ENCODE results near the gene NCOR2. TPM values are rescaled to one million over a fixed set of nuclear protein-coding genes. Genes with fewer than 3 reads are reported as not detected.
A peak's percentile ranks its signal among the peaks of the same experiment; 100 is the strongest.

Gene NCOR2
- total and polyA plus RNA-seq, 9 donors: 18.2 to 376 (median 265) TPM

- peak in 1 of 5 donors; percentile 48 for DNase-seq
- Histone ChIP-seq H3K4me3 (no peak overlapping the region), H3K27me3 (no peaks in the 10 kb centered on the region), H3K27ac (peak overlapping the region in 1 of 2 donors; percentile 35), H3K4me1 (ENCODE audit: insufficient read depth) (peaks cover 10% of the 10 kb centered on the region), H3K9me3 (no peaks in the 10 kb centered on the region), H3K36me3 (no peaks in the 10 kb centered on the region)
- WGBS, 3 donors: 60 to 73% (median 69%) methylated on average over 14 of the region's 14 CpGs
- TF ChIP-seq EP300 (IDR thresholded peaks at IDR 0.05) (no peak), CTCF (IDR thresholded peaks at IDR 0.05) (no peak), POLR2A (IDR thresholded peaks at IDR 0.05) (no peak)
- intact Hi-C loops (cut with DNase I): no loop called here
Observed at GRCh38 chr12:124531281-124531745, 36.1 kb downstream of the NCOR2 start.

GRCh38 chr12:124530637-124531263, 36.7 kb downstream of the NCOR2 start:
- H3K27ac ChIP-seq: no peak overlapping the region
- no peak for DNase-seq
- no peaks in the 10 kb centered on the region for H3K36me3 ChIP-seq
- no peaks in the 10 kb centered on the region for H3K27me3 ChIP-seq
- H3K4me1 ChIP-seq (ENCODE audit: insufficient read depth): peaks cover 10% of the 10 kb centered on the region
- no peak overlapping the region for H3K4me3 ChIP-seq
- no peaks in the 10 kb centered on the region for H3K9me3 ChIP-seq
- WGBS, 3 donors: 73 to 83% (median 81%) methylated on average over 9 of the region's 9 CpGs
- intact Hi-C loops (cut with DNase I): no loop called here
- TF ChIP-seq EP300 (IDR thresholded peaks at IDR 0.05) (no peak), CTCF (IDR thresholded peaks at IDR 0.05) (no peak), POLR2A (IDR thresholded peaks at IDR 0.05) (no peak)

GRCh38 chr12:124529565-124530276, 37.7 kb downstream of the NCOR2 start:
- DNase-seq: no peak
- Histone ChIP-seq H3K4me1 (ENCODE audit: insufficient read depth) (peaks cover 10% of the 10 kb centered on the region), H3K4me3 (no peak overlapping the region), H3K36me3 (no peaks in the 10 kb centered on the region), H3K27me3 (no peaks in the 10 kb centered on the region), H3K27ac (no peak overlapping the region), H3K9me3 (no peaks in the 10 kb centered on the region)
- TF ChIP-seq EP300 (IDR thresholded peaks at IDR 0.05): no peak
- TF ChIP-seq POLR2A (IDR thresholded peaks at IDR 0.05): no peak
- TF ChIP-seq CTCF (IDR thresholded peaks at IDR 0.05): no peak
- WGBS, 3 donors: 28 to 50% (median 33%) methylated on average over 6 of the region's 6 CpGs
- intact Hi-C loops (cut with DNase I): no loop called here

GRCh38 chr12:124527861-124528561, 39.4 kb downstream of the NCOR2 start:
- intact Hi-C loops (cut with DNase I): no loop called here
- Histone ChIP-seq H3K9me3 (no peaks in the 10 kb centered on the region), H3K4me3 (no peak overlapping the region), H3K4me1 (ENCODE audit: insufficient read depth) (peaks cover 9% of the 10 kb centered on the region), H3K27ac (no peak overlapping the region), H3K36me3 (no peaks in the 10 kb centered on the region), H3K27me3 (no peaks in the 10 kb centered on the region)
- no peak for DNase-seq
- no peak for TF ChIP-seq EP300 (IDR thresholded peaks at IDR 0.05)
- TF ChIP-seq POLR2A (IDR thresholded peaks at IDR 0.05): no peak
- TF ChIP-seq CTCF (IDR thresholded peaks at IDR 0.05): no peak
- 84 to 91% (median 91%) methylated on average over 20 of the region's 20 CpGs for WGBS, 3 donors

All from ovary (tissue), 9 donors.